Subcutaneous adipose tissue (tissue), 4 donors: Measurements from ENCODE around the gene ORC5. TPM values are rescaled to one million over a fixed set of nuclear protein-coding genes. Genes with fewer than 3 reads are reported as not detected.

Experiments used
- CTCF ChIP-seq: fragments of 450-650 bp; IDR thresholded peaks from one replicate; pipeline ENCODE4 v1.5.1; 2016; ENCODE audit warnings: low read depth, mild to moderate bottlenecking, control low read depth, antibody characterized with exemption, moderate library complexity
- total RNA-seq, 4 donors: library from RNA; depleted of rRNA; stranded (reverse); fragments of >200 nt; gene quantifications; one replicate each; pipeline ENCODE4 v1.1.0, GENCODE V29; 2016

The ORC5 gene
- total RNA-seq, 4 donors from 2014 or later, result 9.8 to 26.7 (median 13.3) TPM

DNA sequence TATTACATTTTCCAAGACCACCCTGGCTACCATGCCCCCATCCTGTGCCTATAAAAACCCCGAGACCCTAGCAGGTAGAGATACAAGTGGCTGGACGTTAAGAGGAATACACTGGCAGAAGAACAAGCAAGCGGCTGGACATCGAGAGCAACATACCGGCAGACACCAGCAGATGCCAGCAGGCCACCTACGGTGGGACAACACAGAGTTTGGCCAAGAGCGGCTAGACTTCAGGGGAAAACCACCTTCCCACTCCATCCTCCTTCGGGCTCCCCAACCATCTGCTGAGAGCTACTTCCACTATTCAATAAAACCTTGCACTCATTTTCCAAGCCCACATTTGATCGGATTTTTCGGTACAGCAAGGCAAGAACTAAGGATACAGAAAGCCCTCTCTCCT is 70.3 kb downstream of the ORC5 start:
- no peak for TF ChIP-seq CTCF

- TF ChIP-seq CTCF, result no peak
These were observed 70.8 kb downstream of the ORC5 start for GRCh38 chr7:104136981-104137380.

- no peak for TF ChIP-seq CTCF
These were observed 71.3 kb downstream of the ORC5 start for GRCh38 chr7:104136561-104136960.

DNA sequence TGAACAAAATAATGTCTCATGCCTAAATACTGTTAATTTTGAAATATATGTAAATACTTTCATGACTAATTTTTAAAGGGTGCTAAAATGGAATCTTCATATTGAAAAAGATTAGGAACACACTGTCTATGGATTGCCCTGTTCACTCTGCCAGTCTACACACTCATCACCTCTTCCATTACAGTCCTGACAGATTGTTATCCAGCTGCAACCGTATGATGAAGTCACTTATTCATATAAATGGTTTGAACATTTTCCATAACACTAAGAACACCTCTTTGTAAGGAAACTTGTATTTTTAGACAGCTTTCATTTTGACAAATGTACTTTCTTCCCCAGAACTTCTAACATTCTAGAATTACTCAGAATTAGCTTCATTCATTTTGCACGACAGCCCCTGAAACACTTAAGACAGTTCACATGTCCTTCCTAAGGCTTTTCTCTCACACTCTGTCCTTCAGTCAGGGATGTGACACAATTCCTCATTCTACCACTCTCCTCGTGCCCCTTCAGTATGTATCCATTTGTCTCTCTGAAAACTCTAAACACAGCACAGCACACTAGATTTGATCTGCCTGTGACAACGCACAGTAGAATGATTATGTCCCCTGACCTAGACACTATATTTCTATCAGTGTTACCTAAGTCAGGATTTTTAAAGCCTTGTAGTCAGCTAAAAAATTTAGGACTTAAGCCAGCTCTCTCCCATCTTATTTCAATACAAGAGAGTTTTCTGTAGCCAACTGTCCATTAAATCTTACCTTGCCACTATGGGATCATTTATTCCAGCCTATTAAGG is 71.9 kb downstream of the ORC5 start:
- no peak for TF ChIP-seq CTCF

DNA sequence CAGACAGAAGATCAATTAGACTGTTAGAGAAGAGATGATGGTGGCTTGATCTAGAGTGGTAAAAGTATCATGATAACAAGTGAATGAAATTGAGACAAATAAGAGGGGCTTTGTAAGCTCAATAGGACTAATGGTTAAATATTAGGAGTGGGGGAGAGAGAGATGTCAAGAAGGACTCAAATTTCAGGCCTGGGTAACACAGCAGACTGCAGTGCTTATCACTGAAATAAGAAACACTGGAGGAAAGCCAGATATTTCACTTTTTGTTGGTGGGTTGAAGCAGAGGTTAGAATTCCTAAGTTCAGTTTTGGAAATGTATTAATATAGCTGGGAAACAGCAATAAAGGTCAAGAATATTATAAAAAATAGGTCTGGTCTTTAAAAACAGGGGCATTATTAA is 74.6 kb downstream of the ORC5 start:
- no peak for TF ChIP-seq CTCF

- TF ChIP-seq CTCF, result no peak
These were observed 77.1 kb downstream of the ORC5 start for GRCh38 chr7:104130726-104131125.

DNA sequence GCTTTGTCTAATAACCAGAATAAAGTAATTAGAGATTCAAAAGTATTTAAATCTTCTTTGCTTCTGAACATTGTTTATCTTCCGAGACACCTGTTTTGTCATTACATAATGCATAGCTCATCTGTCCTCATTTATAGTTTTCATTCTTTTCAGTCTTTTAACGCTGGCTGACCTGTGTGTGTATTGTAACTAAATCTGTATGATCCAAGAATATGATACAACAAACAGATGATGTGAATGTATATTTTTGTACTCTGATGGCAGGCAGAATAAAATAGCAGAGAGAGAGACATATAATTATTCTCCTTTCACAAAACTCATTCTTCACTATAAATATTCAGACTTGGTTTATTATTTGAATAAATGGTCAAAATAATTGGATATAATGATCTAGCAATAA is 80.6 kb downstream of the ORC5 start:
- TF ChIP-seq CTCF, result no peak
